ENCODE measurements around the gene ZNF214. TPM values are rescaled to one million over a fixed set of nuclear protein-coding genes. Genes with fewer than 3 reads are reported as not detected.

The ZNF214 gene
- total RNA-seq, result 1 to 10 TPM; 2.0 to 2.1 TPM

GRCh38 chr11:7020183-7020917 is at the start of gene ZNF214, which contains the start of gene NLRP14:
ZNF214 (minus strand) TSS chr11:7020346; CDS start chr11:7002835, 17,511 bp downstream.
NLRP14 (plus strand) TSS chr11:7020479; CDS start chr11:7038587, 18,108 bp downstream.

Other genes starting within 250 kb of the ZNF214 start
- gene OR2AG2, start 248.4 kb downstream of the ZNF214 start, total RNA-seq, result under 1 TPM; 0.34 to 1.00 TPM
- not detected for gene OR2AG1, start 237.3 kb downstream of the ZNF214 start, total RNA-seq
- under 1 TPM; 0.33 to 0.69 TPM for gene OR6A2, start 220.7 kb downstream of the ZNF214 start, total RNA-seq
- gene OR10A5, start 174.7 kb downstream of the ZNF214 start, total RNA-seq, result not detected
- not detected for gene OR10A2, start 157.3 kb downstream of the ZNF214 start, total RNA-seq
- gene OR10A4, start 143.7 kb downstream of the ZNF214 start, total RNA-seq, result not detected
- gene OR2D2, start 127.8 kb downstream of the ZNF214 start, total RNA-seq, result under 1 TPM; 0.69 to 1.00 TPM
- gene OR2D3, start 99.3 kb downstream of the ZNF214 start, total RNA-seq, result not detected
- 1 to 10 TPM; 4.5 to 7.7 TPM for gene ZNF215, start 93.9 kb downstream of the ZNF214 start, total RNA-seq
- gene NLRP14, start 133 bp upstream of the ZNF214 start, total RNA-seq, result under 1 TPM; under 0.01 to 0.34 TPM
- gene RBMXL2, start 68.7 kb upstream of the ZNF214 start, total RNA-seq, result not detected
- gene SYT9, start 231.6 kb upstream of the ZNF214 start, total RNA-seq, result under 1 TPM in 1 of 2 donors, not detected in 1; under 0.01 TPM